ENCODE results near the gene CDCA5. TPM values are rescaled to one million over a fixed set of nuclear protein-coding genes. Genes with fewer than 3 reads are reported as not detected.

Gene CDCA5
- total and polyA plus RNA-seq, 5 donors = 0.22 to 1.6 (median 0.99) TPM

GRCh38 chr11:65102142-65103095 is 18.6 kb upstream of the CDCA5 start:
- intact Hi-C loops (cut with DNase I) = no loop called here
- H3K4me3 ChIP-seq (ENCODE audit: low read length) = no peak overlapping the region
- H3K9me3 ChIP-seq (ENCODE audit: control insufficient read depth, low read length) = no peaks in the 10 kb centered on the region
- H3K4me1 ChIP-seq (ENCODE audit: control insufficient read depth, insufficient read depth, low read length) = peaks cover 9% of the 10 kb centered on the region
- 57% methylated on average over 8 of the region's 8 CpGs for WGBS
- ATAC-seq = peak; percentile 78 to 83
- no peaks in the 10 kb centered on the region for H3K27me3 ChIP-seq (ENCODE audit: control insufficient read depth, insufficient read depth)
- DNase-seq = peak in 1 of 3 donors; percentile 62
- H3K27ac ChIP-seq (ENCODE audit: low read length) = peak overlapping the region; percentile 88

- no peak for ATAC-seq
- intact Hi-C loops (cut with DNase I) = no loop called here
- H3K27me3 ChIP-seq (ENCODE audit: control insufficient read depth, insufficient read depth) = no peaks in the 10 kb centered on the region
- no peaks in the 10 kb centered on the region for H3K9me3 ChIP-seq (ENCODE audit: control insufficient read depth, low read length)
- H3K4me1 ChIP-seq (ENCODE audit: control insufficient read depth, insufficient read depth, low read length) = peaks cover 9% of the 10 kb centered on the region
- no peak overlapping the region for H3K27ac ChIP-seq (ENCODE audit: low read length)
- H3K4me3 ChIP-seq (ENCODE audit: low read length) = no peak overlapping the region
- WGBS = 73% methylated on average over 6 of the region's 6 CpGs
- DNase-seq = no peak
These were observed 17.0 kb upstream of the CDCA5 start for GRCh38 chr11:65100674-65101350.

GRCh38 chr11:65096926-65097325 is 13.1 kb upstream of the CDCA5 start:
- WGBS = 35% methylated on average over 8 of the region's 8 CpGs
- Histone ChIP-seq H3K9me3 (ENCODE audit: control insufficient read depth, low read length) (no peaks in the 10 kb centered on the region), H3K4me1 (ENCODE audit: control insufficient read depth, insufficient read depth, low read length) (peaks cover 2% of the 10 kb centered on the region), H3K4me3 (ENCODE audit: low read length) (peak overlapping the region; percentile 91), H3K27ac (ENCODE audit: low read length) (peak overlapping the region; percentile 92), H3K27me3 (ENCODE audit: control insufficient read depth, insufficient read depth) (no peaks in the 10 kb centered on the region)
- ATAC-seq (no peak), DNase-seq (no peak)
- intact Hi-C loops (cut with DNase I) = no loop called here

GRCh38 chr11:65095974-65096806 is 12.3 kb upstream of the CDCA5 start, which contains the start of gene VPS51:
TSS of gene VPS51 (plus strand) at chr11:65096214. CDS start at chr11:65096251, 37 bp downstream.
- Histone ChIP-seq H3K9me3 (ENCODE audit: control insufficient read depth, low read length) (no peaks in the 10 kb centered on the region), H3K27ac (ENCODE audit: low read length) (peak within 1 kb of the TSS; percentile 92), H3K4me1 (ENCODE audit: control insufficient read depth, insufficient read depth, low read length) (no peaks in the 10 kb centered on the region), H3K4me3 (ENCODE audit: low read length) (peak within 1 kb of the TSS; percentile 91), H3K27me3 (ENCODE audit: control insufficient read depth, insufficient read depth) (no peaks in the 10 kb centered on the region)
- ATAC-seq (peak; percentile 96 to 97), DNase-seq (peak; percentile 91 to 96 (median 95))
- intact Hi-C loops (cut with DNase I) = no loop called here
- under 1% methylated on average over 52 of the region's 52 CpGs for WGBS

GRCh38 chr11:65095427-65095826 is 11.6 kb upstream of the CDCA5 start:
- peak; percentile 6 to 8 for ATAC-seq
- Histone ChIP-seq H3K4me1 (ENCODE audit: control insufficient read depth, insufficient read depth, low read length) (no peaks in the 10 kb centered on the region), H3K27me3 (ENCODE audit: control insufficient read depth, insufficient read depth) (no peaks in the 10 kb centered on the region), H3K9me3 (ENCODE audit: control insufficient read depth, low read length) (no peaks in the 10 kb centered on the region), H3K4me3 (ENCODE audit: low read length) (no peak overlapping the region), H3K27ac (ENCODE audit: low read length) (peak overlapping the region; percentile 19)
- 79% methylated on average over 22 of the region's 22 CpGs for WGBS
- intact Hi-C loops (cut with DNase I) = no loop called here
- peak in 1 of 3 donors; percentile 60 for DNase-seq

DNA sequence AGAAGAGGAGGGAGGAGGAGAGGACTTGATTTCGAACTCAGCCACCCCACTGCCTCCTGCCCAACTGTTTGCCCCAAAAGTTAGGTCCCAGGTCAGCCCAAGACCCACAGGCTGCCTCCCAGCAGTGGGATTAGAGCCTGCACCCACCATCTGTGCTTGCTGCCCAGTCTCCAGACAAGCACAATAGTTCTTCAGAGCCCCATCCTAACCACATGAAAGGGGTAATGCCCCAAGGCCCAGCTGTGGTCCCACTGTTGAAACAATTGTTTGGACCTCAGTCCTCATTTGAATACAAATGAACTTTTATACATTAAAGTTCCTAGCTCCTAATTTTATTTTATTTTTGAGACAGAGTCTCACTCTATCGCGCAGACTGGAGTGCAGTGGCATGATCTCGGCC is 6.8 kb upstream of the CDCA5 start:
- 97% methylated on average over 4 of the region's 4 CpGs for WGBS
- ATAC-seq = no peak
- no peak for DNase-seq
- Histone ChIP-seq H3K4me1 (ENCODE audit: control insufficient read depth, insufficient read depth, low read length) (no peaks in the 10 kb centered on the region), H3K4me3 (ENCODE audit: low read length) (no peak overlapping the region), H3K27ac (ENCODE audit: low read length) (no peak overlapping the region), H3K27me3 (ENCODE audit: control insufficient read depth, insufficient read depth) (no peaks in the 10 kb centered on the region), H3K9me3 (ENCODE audit: control insufficient read depth, low read length) (no peaks in the 10 kb centered on the region)
- intact Hi-C loops (cut with DNase I) = no loop called here

DNA sequence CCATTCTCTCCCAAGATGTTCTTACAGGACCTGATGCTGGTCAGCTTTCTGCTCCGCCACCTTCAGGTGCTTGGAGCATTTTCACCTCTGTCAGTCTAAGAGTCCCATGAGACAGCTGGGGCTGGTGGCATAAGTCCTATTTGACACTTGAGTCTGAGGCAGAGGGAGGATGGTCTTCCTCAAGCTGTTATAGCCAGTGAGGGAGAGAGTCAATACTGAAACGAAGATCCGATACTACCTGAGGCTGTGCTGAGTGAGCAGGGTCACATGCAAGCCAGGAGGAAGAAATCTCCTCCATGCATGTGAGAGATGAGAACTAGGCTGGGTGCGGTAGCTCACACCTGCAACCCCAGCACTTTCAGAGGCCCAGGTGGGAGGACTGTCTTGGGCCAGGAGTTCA is 5.8 kb upstream of the CDCA5 start:
- Histone ChIP-seq H3K4me3 (ENCODE audit: low read length) (no peak overlapping the region), H3K27ac (ENCODE audit: low read length) (no peak overlapping the region), H3K9me3 (ENCODE audit: control insufficient read depth, low read length) (no peaks in the 10 kb centered on the region), H3K4me1 (ENCODE audit: control insufficient read depth, insufficient read depth, low read length) (peaks cover 2% of the 10 kb centered on the region), H3K27me3 (ENCODE audit: control insufficient read depth, insufficient read depth) (no peaks in the 10 kb centered on the region)
- intact Hi-C loops (cut with DNase I) = loop anchor here in 1 of 4 donors (10.0 kb wide), 1 partner anchor 75 kb away; the partner anchor contains the start of gene ARL2
- ATAC-seq (no peak), DNase-seq (peak in 2 of 3 donors; percentile 2 to 9)
- 94% methylated on average over 4 of the region's 4 CpGs for WGBS

DNA sequence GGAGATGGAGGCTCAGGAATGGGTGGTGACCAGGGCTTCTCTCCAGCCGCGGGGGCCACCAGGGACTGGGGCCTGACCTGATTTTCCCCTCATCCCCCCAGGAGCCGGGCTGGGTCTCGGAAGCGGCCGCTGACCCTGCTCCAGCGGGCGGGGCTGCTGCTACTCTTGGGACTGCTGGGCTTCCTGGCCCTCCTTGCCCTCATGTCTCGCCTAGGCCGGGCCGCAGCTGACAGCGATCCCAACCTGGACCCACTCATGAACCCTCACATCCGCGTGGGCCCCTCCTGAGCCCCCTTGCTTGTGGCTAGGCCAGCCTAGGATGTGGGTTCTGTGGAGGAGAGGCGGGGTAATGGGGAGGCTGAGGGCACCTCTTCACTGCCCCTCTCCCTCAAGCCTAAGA is 4.0 kb upstream of the CDCA5 start:
- no peaks in the 10 kb centered on the region for H3K27me3 ChIP-seq (ENCODE audit: control insufficient read depth, insufficient read depth)
- ATAC-seq (no peak), DNase-seq (peak in 2 of 3 donors; percentile 6 to 38)
- intact Hi-C loops (cut with DNase I) = loop anchor here in 1 of 4 donors (10.0 kb wide), 1 partner anchor 73 kb away; the partner anchor contains the start of gene ARL2
- peaks cover 2% of the 10 kb centered on the region for H3K4me1 ChIP-seq (ENCODE audit: control insufficient read depth, insufficient read depth, low read length)
- H3K9me3 ChIP-seq (ENCODE audit: control insufficient read depth, low read length) = no peaks in the 10 kb centered on the region
- no peak overlapping the region for H3K4me3 ChIP-seq (ENCODE audit: low read length)
- H3K27ac ChIP-seq (ENCODE audit: low read length) = no peak overlapping the region
- WGBS = 94% methylated on average over 15 of the region's 15 CpGs

DNA sequence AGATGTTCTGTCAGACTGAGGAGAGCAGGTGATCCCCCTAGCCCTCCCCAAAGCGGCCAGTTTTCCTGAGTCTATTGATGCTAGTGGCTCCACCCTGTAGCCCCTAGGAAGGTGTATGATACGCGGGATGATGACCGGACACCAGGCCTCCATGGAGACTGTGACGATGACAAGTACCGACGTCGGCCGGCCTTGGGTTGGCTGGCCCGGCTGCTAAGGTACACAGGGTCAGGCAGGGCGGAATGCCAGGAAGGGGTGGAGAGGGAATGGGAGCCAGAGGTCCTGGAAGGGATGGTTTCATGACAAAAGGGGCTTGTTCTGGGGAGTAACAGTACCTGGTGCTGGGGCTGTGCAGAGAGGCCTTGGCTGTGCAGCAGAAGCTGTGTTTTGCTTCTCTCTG is 3.4 kb upstream of the CDCA5 start:
- WGBS = 86% methylated on average over 11 of the region's 11 CpGs
- Histone ChIP-seq H3K27ac (ENCODE audit: low read length) (no peak overlapping the region), H3K27me3 (ENCODE audit: control insufficient read depth, insufficient read depth) (no peaks in the 10 kb centered on the region), H3K9me3 (ENCODE audit: control insufficient read depth, low read length) (no peaks in the 10 kb centered on the region), H3K4me1 (ENCODE audit: control insufficient read depth, insufficient read depth, low read length) (peaks cover 2% of the 10 kb centered on the region), H3K4me3 (ENCODE audit: low read length) (no peak overlapping the region)
- DNase-seq = peak in 2 of 3 donors; percentile 20 to 65
- ATAC-seq = no peak
- intact Hi-C loops (cut with DNase I) = loop anchor here in 1 of 4 donors (10.0 kb wide), 1 partner anchor 72 kb away; the partner anchor contains the start of gene ARL2

- Histone ChIP-seq H3K4me1 (ENCODE audit: control insufficient read depth, insufficient read depth, low read length) (peaks cover 2% of the 10 kb centered on the region), H3K9me3 (ENCODE audit: control insufficient read depth, low read length) (no peaks in the 10 kb centered on the region), H3K27me3 (ENCODE audit: control insufficient read depth, insufficient read depth) (no peaks in the 10 kb centered on the region), H3K27ac (ENCODE audit: low read length) (no peak overlapping the region), H3K4me3 (ENCODE audit: low read length) (no peak overlapping the region)
- WGBS = 89% methylated on average over 9 of the region's 9 CpGs
- peak in 2 of 3 donors; percentile 6 to 12 for DNase-seq
- no peak for ATAC-seq
- intact Hi-C loops (cut with DNase I) = loop anchor here in 1 of 4 donors (10.0 kb wide), 1 partner anchor 72 kb away; the partner anchor contains the start of gene ARL2
These were observed 3.0 kb upstream of the CDCA5 start for GRCh38 chr11:65086809-65087208.

Measured in right cardiac atrium (tissue), 5 donors.